ENCODE measurements around the gene KAZALD1. TPM values are rescaled to one million over a fixed set of nuclear protein-coding genes. Genes with fewer than 3 reads are reported as not detected.
A peak's percentile ranks its signal among the peaks of the same experiment; 100 is the strongest.

KAZALD1 gene, protein sequence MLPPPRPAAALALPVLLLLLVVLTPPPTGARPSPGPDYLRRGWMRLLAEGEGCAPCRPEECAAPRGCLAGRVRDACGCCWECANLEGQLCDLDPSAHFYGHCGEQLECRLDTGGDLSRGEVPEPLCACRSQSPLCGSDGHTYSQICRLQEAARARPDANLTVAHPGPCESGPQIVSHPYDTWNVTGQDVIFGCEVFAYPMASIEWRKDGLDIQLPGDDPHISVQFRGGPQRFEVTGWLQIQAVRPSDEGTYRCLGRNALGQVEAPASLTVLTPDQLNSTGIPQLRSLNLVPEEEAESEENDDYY
- total RNA-seq (10 to 100 TPM in 1 of 2 donors, 1 to 10 TPM in 1; 4.2 to 10.0 TPM), polyA plus RNA-seq (ENCODE audit: insufficient read length in 2 of 2) (1 to 10 TPM; 2.5 to 4.5 TPM)
- long read RNA-seq, donor 1, result 0 reads
- long read RNA-seq, donor 2, partial matches to known transcripts, result 0 of 1 reads
- long read RNA-seq, donor 2, other reads (novel, unspliced or antisense), result 0 of 1 reads
- long read RNA-seq, donor 3, result 0 reads
- long read RNA-seq, donor 4, partial matches to known transcripts, result 0 of 4 reads
- long read RNA-seq, donor 4, other reads (novel, unspliced or antisense), result 0 of 4 reads

DNA sequence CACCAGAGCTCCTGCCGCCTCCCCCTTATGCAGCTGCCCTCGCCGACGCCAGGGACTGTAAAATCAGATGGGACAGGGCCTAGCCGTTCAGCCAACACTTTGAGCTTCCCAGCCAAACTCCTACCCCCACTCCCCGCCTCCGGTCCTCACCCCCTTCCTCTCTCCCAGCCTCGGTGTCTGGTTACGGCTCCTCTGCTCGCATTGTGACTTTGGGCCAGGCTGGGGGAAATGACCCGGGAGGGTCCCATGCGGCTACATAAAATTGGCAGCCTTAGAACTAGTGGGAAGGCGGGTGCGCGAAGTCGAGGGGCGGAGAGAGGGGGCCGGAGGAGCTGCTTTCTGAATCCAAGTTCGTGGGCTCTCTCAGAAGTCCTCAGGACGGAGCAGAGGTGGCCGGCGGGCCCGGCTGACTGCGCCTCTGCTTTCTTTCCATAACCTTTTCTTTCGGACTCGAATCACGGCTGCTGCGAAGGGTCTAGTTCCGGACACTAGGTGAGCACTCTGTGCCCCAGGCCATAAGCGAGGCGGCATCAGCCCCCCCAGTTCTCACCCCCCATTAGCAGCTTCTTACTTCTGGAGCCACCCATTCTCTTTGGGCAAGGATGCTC is at the start of gene KAZALD1:
Gene KAZALD1 (plus strand): TSS at position 366 of the 608 bp plus-strand sequence. CDS start 604 bp downstream, outside the sequence.
- peak in 2 of 6 donors; percentile 34 to 70 for DNase-seq (ENCODE audit: low read depth in 4 of 6, low spot score in 6 of 6)
- Histone ChIP-seq H3K9me3 (ENCODE audit: control insufficient read depth, insufficient read depth, low read length) (no peaks in the 10 kb centered on the region), H3K27ac (ENCODE audit: low read depth, low read length) (peak within 1 kb of the TSS; percentile 93), H3K36me3 (ENCODE audit: control insufficient read depth, insufficient read depth, low read length) (no peaks in the 10 kb centered on the region), H3K4me1 (ENCODE audit: control insufficient read depth, insufficient read depth, low read length) (peaks cover 51% of the 10 kb centered on the region), H3K4me3 (ENCODE audit: low read depth, low read length) (peak within 1 kb of the TSS; percentile 89), H3K27me3 (ENCODE audit: control insufficient read depth, insufficient read depth, low read length) (peaks cover 54% of the 10 kb centered on the region)
- WGBS (ENCODE audit: insufficient coverage), result 17% methylated on average over 29 of the region's 31 CpGs

DNA sequence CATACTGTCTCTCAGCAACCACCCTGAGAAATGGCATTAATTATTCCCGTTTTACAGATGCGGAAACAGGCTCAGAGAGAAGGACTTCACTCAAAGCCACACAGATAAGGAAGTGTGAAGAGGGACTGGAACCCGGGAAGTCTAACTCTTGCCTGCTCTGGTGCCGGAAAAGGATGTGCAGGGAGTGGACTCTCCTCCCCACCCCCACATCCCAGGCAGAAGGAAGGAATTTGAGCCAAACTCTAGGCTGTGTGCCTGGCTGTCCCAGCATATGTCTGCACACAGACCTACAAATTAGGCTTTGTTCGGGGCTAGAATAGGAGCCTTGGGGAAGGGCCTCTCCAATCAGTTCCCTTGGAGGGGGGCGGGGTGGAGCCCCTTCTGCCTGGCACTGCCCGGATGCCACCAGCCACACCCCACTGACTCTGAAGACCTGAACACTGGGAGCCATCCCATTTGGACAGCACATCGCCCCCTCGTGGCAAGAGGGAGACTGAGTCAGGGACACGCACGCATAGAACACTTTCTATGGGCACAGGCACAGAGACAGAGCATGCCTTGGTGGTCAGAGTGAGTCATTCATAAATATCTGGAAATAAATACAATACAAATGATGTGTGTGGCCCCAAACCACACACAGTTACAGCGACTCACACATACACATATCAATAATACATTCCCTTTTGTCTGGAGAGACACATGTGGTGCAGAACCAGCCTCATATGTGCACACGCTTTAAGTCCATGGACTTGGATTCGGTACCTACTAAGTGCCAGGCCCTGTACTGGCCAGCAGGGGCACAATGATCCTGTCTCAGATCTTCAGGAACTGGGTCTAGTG is 49.0 kb upstream of the KAZALD1 start:
- peaks cover 28% of the 10 kb centered on the region for H3K4me1 ChIP-seq (ENCODE audit: control insufficient read depth, insufficient read depth, low read length)
- no peak overlapping the region for H3K4me3 ChIP-seq (ENCODE audit: low read depth, low read length)
- H3K36me3 ChIP-seq (ENCODE audit: control insufficient read depth, insufficient read depth, low read length), result peaks cover 11% of the 10 kb centered on the region
- DNase-seq (ENCODE audit: low read depth in 4 of 6, low spot score in 6 of 6), result peak in 4 of 6 donors; percentile 48 to 91 (median 72)
- H3K27me3 ChIP-seq (ENCODE audit: control insufficient read depth, insufficient read depth, low read length), result peaks cover 17% of the 10 kb centered on the region
- no peak overlapping the region for H3K27ac ChIP-seq (ENCODE audit: low read depth, low read length)
- H3K9me3 ChIP-seq (ENCODE audit: control insufficient read depth, insufficient read depth, low read length), result no peaks in the 10 kb centered on the region
- WGBS (ENCODE audit: insufficient coverage), result 20% methylated on average over 9 of the region's 14 CpGs

DNA sequence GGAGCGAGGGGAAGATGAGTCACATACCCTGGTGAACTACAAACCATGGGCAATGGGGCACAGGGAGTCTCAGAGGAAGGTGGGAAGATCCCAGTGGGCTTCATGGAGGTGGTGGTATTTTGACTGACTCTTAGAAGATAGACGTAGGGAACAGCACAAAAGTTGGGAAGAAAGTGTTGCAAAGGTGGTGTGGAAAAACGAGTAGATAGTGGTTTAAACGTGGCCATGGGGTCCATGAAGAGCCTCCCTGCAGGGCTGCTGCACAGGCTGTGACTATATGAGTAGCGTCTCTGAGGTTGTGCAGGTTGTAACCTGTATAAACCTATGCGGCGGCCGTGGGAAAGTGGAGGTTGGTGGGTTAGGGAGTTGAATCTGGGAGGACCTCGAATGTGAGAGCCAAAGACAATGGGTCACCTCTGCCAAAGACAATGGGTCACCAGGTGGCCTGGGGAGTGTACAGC is 48.4 kb upstream of the KAZALD1 start:
- peaks cover 8% of the 10 kb centered on the region for H3K36me3 ChIP-seq (ENCODE audit: control insufficient read depth, insufficient read depth, low read length)
- H3K4me3 ChIP-seq (ENCODE audit: low read depth, low read length), result no peak overlapping the region

DNA sequence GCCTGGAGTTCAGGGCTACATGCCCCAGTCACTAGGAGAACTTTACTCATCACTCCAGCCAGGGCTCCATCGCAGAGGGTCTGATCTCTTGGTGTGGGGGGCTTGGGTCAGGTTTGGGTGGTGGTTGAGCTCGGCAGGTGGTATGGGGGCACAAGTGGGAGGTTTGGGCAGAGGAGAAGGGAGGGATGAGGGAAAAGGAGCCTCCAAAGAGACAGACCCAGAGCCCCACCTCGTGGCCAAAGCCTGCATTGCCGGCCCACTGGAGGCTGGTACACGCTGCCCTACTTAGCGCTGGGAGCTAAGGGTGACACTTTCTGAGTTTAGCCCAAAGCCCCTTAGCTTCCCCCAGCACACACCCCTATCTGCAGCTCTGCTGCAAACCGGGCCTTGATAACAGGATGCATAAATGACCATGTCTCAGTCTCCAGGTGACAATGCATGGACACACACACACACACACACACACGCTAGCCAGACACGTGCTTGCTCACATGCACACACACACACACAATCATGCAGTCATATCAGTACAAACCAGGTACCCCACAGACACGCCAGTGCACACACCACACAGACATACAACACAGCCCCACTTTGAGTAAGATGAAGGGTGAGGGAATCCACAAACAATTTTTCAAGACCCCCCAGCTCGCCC is 47.4 kb upstream of the KAZALD1 start:
- Histone ChIP-seq H3K4me3 (ENCODE audit: low read depth, low read length) (no peak overlapping the region), H3K27me3 (ENCODE audit: control insufficient read depth, insufficient read depth, low read length) (peaks cover 32% of the 10 kb centered on the region), H3K4me1 (ENCODE audit: control insufficient read depth, insufficient read depth, low read length) (peaks cover 23% of the 10 kb centered on the region), H3K27ac (ENCODE audit: low read depth, low read length) (no peak overlapping the region), H3K9me3 (ENCODE audit: control insufficient read depth, insufficient read depth, low read length) (no peaks in the 10 kb centered on the region), H3K36me3 (ENCODE audit: control insufficient read depth, insufficient read depth, low read length) (peaks cover 2% of the 10 kb centered on the region)
- peak in 4 of 6 donors; percentile 37 to 83 (median 60) for DNase-seq (ENCODE audit: low read depth in 4 of 6, low spot score in 6 of 6)
- WGBS (ENCODE audit: insufficient coverage), result 22% methylated on average over 10 of the region's 11 CpGs

More for the DNA sequence above, 48.4 kb upstream of the KAZALD1 start:
- no peak for DNase-seq (ENCODE audit: low read depth in 4 of 6, low spot score in 6 of 6)
- 69% methylated on average over 9 of the region's 9 CpGs for WGBS (ENCODE audit: insufficient coverage)
- Histone ChIP-seq H3K27me3 (ENCODE audit: control insufficient read depth, insufficient read depth, low read length) (peaks cover 23% of the 10 kb centered on the region), H3K9me3 (ENCODE audit: control insufficient read depth, insufficient read depth, low read length) (no peaks in the 10 kb centered on the region), H3K4me1 (ENCODE audit: control insufficient read depth, insufficient read depth, low read length) (peaks cover 23% of the 10 kb centered on the region), H3K27ac (ENCODE audit: low read depth, low read length) (no peak overlapping the region)

DNA sequence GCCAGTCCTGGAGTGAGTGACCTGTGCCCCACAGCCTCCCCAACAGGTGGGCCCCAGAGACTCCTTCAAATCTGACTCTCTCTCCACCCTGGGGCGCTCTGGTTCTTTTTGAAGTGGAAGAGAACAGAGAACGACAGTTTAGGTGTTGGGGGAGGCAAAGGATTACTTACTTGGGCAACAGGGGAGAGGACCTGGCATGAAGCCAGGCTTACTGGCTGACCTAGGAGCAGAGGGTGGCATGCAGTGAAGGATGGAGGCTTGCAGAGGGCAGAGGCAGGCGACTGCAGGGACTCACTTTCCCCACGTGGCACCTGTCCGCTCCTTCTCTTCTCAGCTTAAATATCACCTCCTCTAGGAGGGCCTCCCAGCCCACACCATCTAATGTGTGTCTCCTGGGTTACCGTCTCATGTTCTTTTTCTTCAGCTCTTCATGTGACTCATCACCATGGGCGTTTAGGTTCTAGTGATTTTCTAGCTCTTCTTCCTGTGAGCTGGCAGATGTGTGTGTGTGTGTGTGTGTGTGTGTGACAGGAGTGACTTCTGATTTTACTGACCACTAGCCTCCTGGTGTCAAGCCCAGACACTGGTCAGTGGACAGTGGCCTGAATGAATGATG is 46.7 kb upstream of the KAZALD1 start:
- Histone ChIP-seq H3K9me3 (ENCODE audit: control insufficient read depth, insufficient read depth, low read length) (no peaks in the 10 kb centered on the region), H3K27ac (ENCODE audit: low read depth, low read length) (no peak overlapping the region), H3K36me3 (ENCODE audit: control insufficient read depth, insufficient read depth, low read length) (peaks cover 2% of the 10 kb centered on the region), H3K4me1 (ENCODE audit: control insufficient read depth, insufficient read depth, low read length) (peaks cover 23% of the 10 kb centered on the region), H3K27me3 (ENCODE audit: control insufficient read depth, insufficient read depth, low read length) (peaks cover 35% of the 10 kb centered on the region), H3K4me3 (ENCODE audit: low read depth, low read length) (no peak overlapping the region)
- 80% methylated on average over 4 of the region's 7 CpGs for WGBS (ENCODE audit: insufficient coverage)
- no peak for DNase-seq (ENCODE audit: low read depth in 4 of 6, low spot score in 6 of 6)

DNA sequence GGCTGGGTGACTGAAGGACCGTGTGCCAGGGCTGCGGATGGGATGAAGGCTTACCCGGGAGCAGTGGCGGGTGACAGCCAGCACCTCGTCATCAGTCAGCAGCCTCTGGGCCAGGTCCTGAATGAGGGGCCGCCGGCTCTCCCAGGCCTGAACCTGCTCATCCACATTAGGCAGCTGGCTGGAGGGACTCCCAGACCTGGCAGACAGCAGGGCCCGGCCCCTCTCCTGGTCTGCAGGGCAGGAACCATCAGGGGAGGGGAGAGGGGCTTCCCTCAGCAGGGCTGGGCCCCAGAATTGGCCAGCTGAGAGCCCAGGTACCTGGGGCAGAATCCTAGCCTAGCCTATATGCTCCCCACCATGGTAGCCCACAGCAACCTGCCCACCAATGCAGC is 46.2 kb upstream of the KAZALD1 start:
- DNase-seq (ENCODE audit: low read depth in 4 of 6, low spot score in 6 of 6), result no peak
- H3K27ac ChIP-seq (ENCODE audit: low read depth, low read length), result no peak overlapping the region
- 90% methylated on average over 7 of the region's 8 CpGs for WGBS (ENCODE audit: insufficient coverage)
- H3K4me3 ChIP-seq (ENCODE audit: low read depth, low read length), result no peak overlapping the region
- no peaks in the 10 kb centered on the region for H3K9me3 ChIP-seq (ENCODE audit: control insufficient read depth, insufficient read depth, low read length)
- peaks cover 39% of the 10 kb centered on the region for H3K27me3 ChIP-seq (ENCODE audit: control insufficient read depth, insufficient read depth, low read length)
- peaks cover 23% of the 10 kb centered on the region for H3K4me1 ChIP-seq (ENCODE audit: control insufficient read depth, insufficient read depth, low read length)
- H3K36me3 ChIP-seq (ENCODE audit: control insufficient read depth, insufficient read depth, low read length), result peaks cover 2% of the 10 kb centered on the region

DNA sequence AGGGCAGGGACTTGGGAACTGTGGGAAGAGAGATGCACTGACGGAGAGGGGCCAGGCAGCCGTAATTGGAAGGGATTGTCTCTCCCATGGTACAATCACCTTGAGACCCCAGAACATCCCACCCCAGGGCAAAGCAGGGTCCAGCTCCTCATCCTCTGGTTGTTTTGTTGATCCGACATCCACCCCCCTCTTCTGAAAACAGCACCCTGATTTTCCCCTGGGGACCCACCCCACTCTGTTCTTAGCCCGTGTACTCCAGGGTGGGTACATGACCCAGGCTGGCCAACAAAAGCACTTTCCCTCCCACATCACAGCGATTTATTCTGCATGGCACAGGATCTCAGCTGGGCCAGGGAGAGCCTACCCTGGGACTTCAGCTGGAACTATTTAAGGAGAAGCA is 45.0 kb upstream of the KAZALD1 start:
- peaks cover 5% of the 10 kb centered on the region for H3K36me3 ChIP-seq (ENCODE audit: control insufficient read depth, insufficient read depth, low read length)
- H3K9me3 ChIP-seq (ENCODE audit: control insufficient read depth, insufficient read depth, low read length), result no peaks in the 10 kb centered on the region
- no peak overlapping the region for H3K27ac ChIP-seq (ENCODE audit: low read depth, low read length)
- peaks cover 23% of the 10 kb centered on the region for H3K4me1 ChIP-seq (ENCODE audit: control insufficient read depth, insufficient read depth, low read length)
- H3K27me3 ChIP-seq (ENCODE audit: control insufficient read depth, insufficient read depth, low read length), result peaks cover 39% of the 10 kb centered on the region
- H3K4me3 ChIP-seq (ENCODE audit: low read depth, low read length), result no peak overlapping the region
- WGBS (ENCODE audit: insufficient coverage), result 49% methylated on average over 4 of the region's 5 CpGs
- DNase-seq (ENCODE audit: low read depth in 4 of 6, low spot score in 6 of 6), result no peak

DNA sequence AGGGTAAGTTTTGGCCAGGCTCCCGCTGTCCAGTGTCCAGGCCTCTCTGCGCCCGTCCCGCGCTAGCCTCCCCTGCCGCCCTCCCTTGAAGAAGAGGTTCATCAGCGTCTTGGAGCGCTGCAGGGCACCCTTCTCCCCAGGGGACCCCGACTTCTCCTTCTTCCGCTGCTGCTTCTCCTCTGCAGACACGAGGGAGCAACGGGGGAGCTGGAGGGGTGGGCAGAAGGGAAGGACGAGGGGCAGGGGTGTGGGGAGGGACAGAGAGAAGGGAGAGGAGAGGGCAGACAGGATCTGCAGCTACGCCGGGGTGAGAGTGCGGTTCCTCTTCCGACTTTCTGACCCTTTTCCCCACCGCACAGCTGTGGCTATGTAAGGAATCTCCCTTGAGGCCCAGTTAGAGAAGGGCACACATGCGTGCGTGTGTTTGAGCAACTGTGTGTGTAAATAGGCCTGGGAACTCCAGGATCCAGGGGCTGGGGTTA is 43.6 kb upstream of the KAZALD1 start:
- no peak for DNase-seq (ENCODE audit: low read depth in 4 of 6, low spot score in 6 of 6)
- peaks cover 43% of the 10 kb centered on the region for H3K27me3 ChIP-seq (ENCODE audit: control insufficient read depth, insufficient read depth, low read length)
- WGBS (ENCODE audit: insufficient coverage), result 28% methylated on average over 15 of the region's 20 CpGs
- no peak overlapping the region for H3K4me3 ChIP-seq (ENCODE audit: low read depth, low read length)
- peaks cover 11% of the 10 kb centered on the region for H3K36me3 ChIP-seq (ENCODE audit: control insufficient read depth, insufficient read depth, low read length)
- H3K27ac ChIP-seq (ENCODE audit: low read depth, low read length), result no peak overlapping the region
- H3K4me1 ChIP-seq (ENCODE audit: control insufficient read depth, insufficient read depth, low read length), result peaks cover 20% of the 10 kb centered on the region
- H3K9me3 ChIP-seq (ENCODE audit: control insufficient read depth, insufficient read depth, low read length), result no peaks in the 10 kb centered on the region
